ENCODE results near the gene RBM20. TPM values are rescaled to one million over a fixed set of nuclear protein-coding genes. Genes with fewer than 3 reads are reported as not detected.

Gene RBM20
- total RNA-seq, 3 donors from 2014 or later: 0.03 TPM; not detected in 2

GRCh38 chr10:110815354-110816004 is 171.3 kb downstream of the RBM20 start:
- ATAC-seq (peak; percentile 79 to 83), DNase-seq (no peak)
- Mint-ChIP-seq H3K4me1 (ENCODE audit: low read depth) (peaks cover 28% of the 10 kb centered on the region), H3K9me3 (no peaks in the 10 kb centered on the region), H3K36me3 (ENCODE audit: insufficient read depth) (no peaks in the 10 kb centered on the region), H3K4me3 (no peak overlapping the region), H3K27me3 (ENCODE audit: low read depth) (no peaks in the 10 kb centered on the region)

- no peaks in the 10 kb centered on the region for H3K9me3 Mint-ChIP-seq
- no peak overlapping the region for H3K4me3 Mint-ChIP-seq
- H3K27me3 Mint-ChIP-seq (ENCODE audit: low read depth): no peaks in the 10 kb centered on the region
- no peak for DNase-seq
- no peak for ATAC-seq
- H3K4me1 Mint-ChIP-seq (ENCODE audit: low read depth): peaks cover 30% of the 10 kb centered on the region
- no peaks in the 10 kb centered on the region for H3K36me3 Mint-ChIP-seq (ENCODE audit: insufficient read depth)
Measured at GRCh38 chr10:110817614-110818013, 173.5 kb downstream of the RBM20 start.

GRCh38 chr10:110818311-110819256 is 174.4 kb downstream of the RBM20 start:
- no peak overlapping the region for H3K4me3 Mint-ChIP-seq
- no peaks in the 10 kb centered on the region for H3K9me3 Mint-ChIP-seq
- no peaks in the 10 kb centered on the region for H3K36me3 Mint-ChIP-seq (ENCODE audit: insufficient read depth)
- ATAC-seq: no peak
- no peak for DNase-seq
- H3K4me1 Mint-ChIP-seq (ENCODE audit: low read depth): peaks cover 30% of the 10 kb centered on the region
- H3K27me3 Mint-ChIP-seq (ENCODE audit: low read depth): no peaks in the 10 kb centered on the region

GRCh38 chr10:110820321-110820814 is 176.2 kb downstream of the RBM20 start:
- Mint-ChIP-seq H3K4me1 (ENCODE audit: low read depth) (peaks cover 27% of the 10 kb centered on the region), H3K4me3 (no peak overlapping the region), H3K9me3 (no peaks in the 10 kb centered on the region)

GRCh38 chr10:110821508-110821907 is 177.4 kb downstream of the RBM20 start:
- no peaks in the 10 kb centered on the region for H3K27me3 Mint-ChIP-seq (ENCODE audit: low read depth)
- no peaks in the 10 kb centered on the region for H3K36me3 Mint-ChIP-seq (ENCODE audit: insufficient read depth)
- no peaks in the 10 kb centered on the region for H3K9me3 Mint-ChIP-seq

More at GRCh38 chr10:110820321-110820814, 176.2 kb downstream of the RBM20 start:
- DNase-seq: no peak
- no peaks in the 10 kb centered on the region for H3K36me3 Mint-ChIP-seq (ENCODE audit: insufficient read depth)
- ATAC-seq: no peak
- no peaks in the 10 kb centered on the region for H3K27me3 Mint-ChIP-seq (ENCODE audit: low read depth)

GRCh38 chr10:110822035-110822711 is 178.0 kb downstream of the RBM20 start:
- H3K4me1 Mint-ChIP-seq (ENCODE audit: low read depth): peaks cover 10% of the 10 kb centered on the region
- no peak for ATAC-seq
- H3K27me3 Mint-ChIP-seq (ENCODE audit: low read depth): no peaks in the 10 kb centered on the region
- no peaks in the 10 kb centered on the region for H3K9me3 Mint-ChIP-seq
- H3K4me3 Mint-ChIP-seq: no peak overlapping the region
- no peak for DNase-seq
- no peaks in the 10 kb centered on the region for H3K36me3 Mint-ChIP-seq (ENCODE audit: insufficient read depth)

More at GRCh38 chr10:110821508-110821907, 177.4 kb downstream of the RBM20 start:
- H3K4me1 Mint-ChIP-seq (ENCODE audit: low read depth): peaks cover 17% of the 10 kb centered on the region
- H3K4me3 Mint-ChIP-seq: no peak overlapping the region
- DNase-seq (no peak), ATAC-seq (no peak)

- no peaks in the 10 kb centered on the region for H3K27me3 Mint-ChIP-seq (ENCODE audit: low read depth)
- H3K9me3 Mint-ChIP-seq: no peaks in the 10 kb centered on the region
- DNase-seq (no peak), ATAC-seq (no peak)
- peaks cover 4% of the 10 kb centered on the region for H3K4me1 Mint-ChIP-seq (ENCODE audit: low read depth)
- no peaks in the 10 kb centered on the region for H3K36me3 Mint-ChIP-seq (ENCODE audit: insufficient read depth)
- H3K4me3 Mint-ChIP-seq: no peak overlapping the region
Measured at GRCh38 chr10:110822712-110823311, 178.7 kb downstream of the RBM20 start.

- Mint-ChIP-seq H3K9me3 (no peaks in the 10 kb centered on the region), H3K4me3 (no peak overlapping the region), H3K4me1 (ENCODE audit: low read depth) (peaks cover 2% of the 10 kb centered on the region), H3K36me3 (ENCODE audit: insufficient read depth) (no peaks in the 10 kb centered on the region), H3K27me3 (ENCODE audit: low read depth) (no peaks in the 10 kb centered on the region)
- DNase-seq: no peak
- ATAC-seq: no peak
Measured at GRCh38 chr10:110824152-110824441, 180.0 kb downstream of the RBM20 start.

GRCh38 chr10:110824660-110825059 is 180.5 kb downstream of the RBM20 start:
- Mint-ChIP-seq H3K9me3 (no peaks in the 10 kb centered on the region), H3K4me1 (ENCODE audit: low read depth) (peaks cover 2% of the 10 kb centered on the region), H3K27me3 (ENCODE audit: low read depth) (no peaks in the 10 kb centered on the region), H3K4me3 (no peak overlapping the region), H3K36me3 (ENCODE audit: insufficient read depth) (no peaks in the 10 kb centered on the region)
- ATAC-seq (no peak), DNase-seq (no peak)

- ATAC-seq: no peak
- H3K27me3 Mint-ChIP-seq (ENCODE audit: low read depth): no peaks in the 10 kb centered on the region
- no peaks in the 10 kb centered on the region for H3K9me3 Mint-ChIP-seq
- no peaks in the 10 kb centered on the region for H3K36me3 Mint-ChIP-seq (ENCODE audit: insufficient read depth)
- peaks cover 2% of the 10 kb centered on the region for H3K4me1 Mint-ChIP-seq (ENCODE audit: low read depth)
- no peak for DNase-seq
- no peak overlapping the region for H3K4me3 Mint-ChIP-seq
Measured at GRCh38 chr10:110825508-110825907, 181.4 kb downstream of the RBM20 start.

- Mint-ChIP-seq H3K4me3 (no peak overlapping the region), H3K4me1 (ENCODE audit: low read depth) (no peaks in the 10 kb centered on the region), H3K9me3 (no peaks in the 10 kb centered on the region), H3K36me3 (ENCODE audit: insufficient read depth) (no peaks in the 10 kb centered on the region), H3K27me3 (ENCODE audit: low read depth) (no peaks in the 10 kb centered on the region)
- ATAC-seq (no peak), DNase-seq (no peak)
Measured at GRCh38 chr10:110827410-110827809, 183.3 kb downstream of the RBM20 start.

- no peak for ATAC-seq
- H3K4me3 Mint-ChIP-seq: no peak overlapping the region
- H3K36me3 Mint-ChIP-seq (ENCODE audit: insufficient read depth): no peaks in the 10 kb centered on the region
- no peaks in the 10 kb centered on the region for H3K4me1 Mint-ChIP-seq (ENCODE audit: low read depth)
- DNase-seq: no peak
- no peaks in the 10 kb centered on the region for H3K9me3 Mint-ChIP-seq
- no peaks in the 10 kb centered on the region for H3K27me3 Mint-ChIP-seq (ENCODE audit: low read depth)
Measured at GRCh38 chr10:110827875-110828274, 183.7 kb downstream of the RBM20 start.

- DNase-seq: no peak
- peaks cover 3% of the 10 kb centered on the region for H3K4me1 Mint-ChIP-seq (ENCODE audit: low read depth)
- no peaks in the 10 kb centered on the region for H3K27me3 Mint-ChIP-seq (ENCODE audit: low read depth)
- H3K36me3 Mint-ChIP-seq (ENCODE audit: insufficient read depth): no peaks in the 10 kb centered on the region
- H3K9me3 Mint-ChIP-seq: no peaks in the 10 kb centered on the region
- no peak overlapping the region for H3K4me3 Mint-ChIP-seq
- no peak for ATAC-seq
Measured at GRCh38 chr10:110828525-110828924, 184.4 kb downstream of the RBM20 start.

GRCh38 chr10:110829721-110830410 is 185.7 kb downstream of the RBM20 start:
- peaks cover 11% of the 10 kb centered on the region for H3K4me1 Mint-ChIP-seq (ENCODE audit: low read depth)
- H3K36me3 Mint-ChIP-seq (ENCODE audit: insufficient read depth): no peaks in the 10 kb centered on the region
- ATAC-seq: no peak
- H3K9me3 Mint-ChIP-seq: no peaks in the 10 kb centered on the region
- no peaks in the 10 kb centered on the region for H3K27me3 Mint-ChIP-seq (ENCODE audit: low read depth)
- H3K4me3 Mint-ChIP-seq: no peak overlapping the region
- DNase-seq: no peak

Measured in activated T-cell treated with anti-CD3 and anti-CD28 coated beads, Interleukin-2, amount 50 U/mL, for 4 hours (primary cell).